ENCODE data around the gene PTK7. TPM values are rescaled to one million over a fixed set of nuclear protein-coding genes. Genes with fewer than 3 reads are reported as not detected.
A peak's percentile ranks its signal among the peaks of the same experiment; 100 is the strongest.

The PTK7 gene
- total RNA-seq, 1 experiment from 2014 or later = 66.0 TPM

- Mint-ChIP-seq H3K36me3 (ENCODE audit: insufficient read depth, unreplicated experiment) (no peaks in the 10 kb centered on the region), H3K27me3 (ENCODE audit: unreplicated experiment) (no peaks in the 10 kb centered on the region), H3K4me1 (ENCODE audit: low read depth, unreplicated experiment) (peaks cover 9% of the 10 kb centered on the region), H3K9me3 (ENCODE audit: low read depth, unreplicated experiment) (no peaks in the 10 kb centered on the region), H3K4me3 (ENCODE audit: low read depth, unreplicated experiment) (no peak overlapping the region), H3K27ac (ENCODE audit: unreplicated experiment) (no peak overlapping the region)
- DNase-seq = no peak
- CTCF ChIA-PET = interaction anchor here (1.9 to 2.1 kb wide), 2 partner anchors 13 to 45 kb away, joined by 8 to 16 read pairs; no protein-coding TSS in a partner anchor
- BruUV-seq (replicated peaks) = no TSS peak
- no peak for TF ChIP-seq CTCF (IDR thresholded peaks at IDR 0.05; ENCODE audit: unreplicated experiment)
- intact Hi-C loops (cut with micrococcal nuclease; ENCODE audit: unreplicated experiment) = loop anchor here (2.0 to 5.0 kb wide), 2 partner anchors 133 to 180 kb away; partner anchors contain the start of gene GNMT
These were observed 66.0 kb downstream of the PTK7 start for GRCh38 chr6:43142101-43142500.

- TF ChIP-seq CTCF (IDR thresholded peaks at IDR 0.05; ENCODE audit: unreplicated experiment) = peak; percentile 98
- intact Hi-C loops (cut with micrococcal nuclease; ENCODE audit: unreplicated experiment) = loop anchor here (1.0 to 5.0 kb wide), 3 partner anchors 135 to 242 kb away; partner anchors contain the start of gene GNMT
- BruUV-seq (replicated peaks) = no TSS peak
- DNase-seq = peak; percentile 94
- H3K9me3 Mint-ChIP-seq (ENCODE audit: low read depth, unreplicated experiment) = no peaks in the 10 kb centered on the region
- H3K4me3 Mint-ChIP-seq (ENCODE audit: low read depth, unreplicated experiment) = no peak overlapping the region
- CTCF ChIA-PET = interaction anchor here (0.7 to 2.1 kb wide), 21 partner anchors 10 to 224 kb away, joined by 3 to 20 read pairs (median 4); partner anchors contain the start of genes CNPY3, CUL7, CUL9 and KLC4
- H3K4me1 Mint-ChIP-seq (ENCODE audit: low read depth, unreplicated experiment) = peaks cover 9% of the 10 kb centered on the region
- H3K27me3 Mint-ChIP-seq (ENCODE audit: unreplicated experiment) = no peaks in the 10 kb centered on the region
- no peaks in the 10 kb centered on the region for H3K36me3 Mint-ChIP-seq (ENCODE audit: insufficient read depth, unreplicated experiment)
- peak overlapping the region; percentile 7 for H3K27ac Mint-ChIP-seq (ENCODE audit: unreplicated experiment)
These were observed 67.4 kb downstream of the PTK7 start for GRCh38 chr6:43143235-43144128.

DNA sequence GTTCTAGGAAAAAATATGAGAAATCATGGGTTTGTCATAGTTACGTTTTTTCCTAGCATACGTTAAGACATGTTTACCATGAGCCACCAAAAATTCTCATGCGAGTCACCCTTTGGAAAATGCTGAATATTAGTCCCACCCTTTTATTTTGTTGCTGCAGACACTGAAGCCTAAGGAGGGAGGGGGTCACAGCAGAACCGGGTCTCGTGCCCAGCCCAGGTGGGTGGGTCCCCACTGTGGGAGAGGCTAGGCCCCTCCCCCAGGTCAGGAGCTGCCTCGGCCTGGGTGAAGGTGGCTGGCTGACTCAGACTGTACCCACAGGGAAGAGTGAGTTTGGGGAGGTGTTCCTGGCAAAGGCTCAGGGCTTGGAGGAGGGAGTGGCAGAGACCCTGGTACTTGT lies 68.8 kb downstream of the PTK7 start:
- peaks cover 9% of the 10 kb centered on the region for H3K4me1 Mint-ChIP-seq (ENCODE audit: low read depth, unreplicated experiment)
- CTCF ChIA-PET = interaction anchor here (0.5 to 0.6 kb wide), 2 partner anchors 12 to 1363 kb away, joined by 3 to 4 read pairs; no protein-coding TSS in a partner anchor
- H3K27ac Mint-ChIP-seq (ENCODE audit: unreplicated experiment) = no peak overlapping the region
- H3K27me3 Mint-ChIP-seq (ENCODE audit: unreplicated experiment) = no peaks in the 10 kb centered on the region
- intact Hi-C loops (cut with micrococcal nuclease; ENCODE audit: unreplicated experiment) = loop anchor here (1.0 to 5.0 kb wide), 2 partner anchors 183 to 244 kb away; partner anchors contain the start of gene GNMT
- DNase-seq = no peak
- no peak overlapping the region for H3K4me3 Mint-ChIP-seq (ENCODE audit: low read depth, unreplicated experiment)
- no peaks in the 10 kb centered on the region for H3K36me3 Mint-ChIP-seq (ENCODE audit: insufficient read depth, unreplicated experiment)
- no TSS peak for BruUV-seq (replicated peaks)
- no peaks in the 10 kb centered on the region for H3K9me3 Mint-ChIP-seq (ENCODE audit: low read depth, unreplicated experiment)
- TF ChIP-seq CTCF (IDR thresholded peaks at IDR 0.05; ENCODE audit: unreplicated experiment) = no peak

DNA sequence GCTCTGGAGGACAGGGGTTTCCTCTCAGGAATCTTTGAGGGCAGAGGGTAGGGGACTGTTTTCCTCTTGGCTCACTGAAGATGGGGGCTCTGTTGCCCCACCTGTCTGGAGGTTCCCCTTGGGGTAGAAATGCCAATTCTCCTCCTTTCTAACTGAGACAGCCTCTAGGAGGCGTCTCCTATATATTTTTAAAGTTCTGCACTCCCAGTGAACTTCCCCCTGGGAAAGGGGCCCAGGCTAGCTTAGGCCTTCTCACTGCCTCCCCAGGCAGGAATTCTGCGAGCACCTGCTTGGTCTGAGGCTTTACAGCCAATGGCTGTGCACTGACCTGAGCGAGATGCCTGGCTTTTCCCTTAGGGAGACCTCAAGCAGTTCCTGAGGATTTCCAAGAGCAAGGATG lies 70.1 kb downstream of the PTK7 start:
- intact Hi-C loops (cut with micrococcal nuclease; ENCODE audit: unreplicated experiment) = no loop called here
- Mint-ChIP-seq H3K4me1 (ENCODE audit: low read depth, unreplicated experiment) (peaks cover 9% of the 10 kb centered on the region), H3K36me3 (ENCODE audit: insufficient read depth, unreplicated experiment) (no peaks in the 10 kb centered on the region), H3K9me3 (ENCODE audit: low read depth, unreplicated experiment) (no peaks in the 10 kb centered on the region), H3K27me3 (ENCODE audit: unreplicated experiment) (no peaks in the 10 kb centered on the region), H3K4me3 (ENCODE audit: low read depth, unreplicated experiment) (no peak overlapping the region), H3K27ac (ENCODE audit: unreplicated experiment) (no peak overlapping the region)
- CTCF ChIA-PET = interaction anchor here (1.0 kb wide), 1 partner anchor 199 kb away, joined by 3 read pairs; no protein-coding TSS in a partner anchor
- no TSS peak for BruUV-seq (replicated peaks)
- no peak for TF ChIP-seq CTCF (IDR thresholded peaks at IDR 0.05; ENCODE audit: unreplicated experiment)
- no peak for DNase-seq

All from Calu3 (cell line).